Measurements from ENCODE around the gene SFXN5.

- TF ChIP-seq RCOR1 (IDR thresholded peaks at IDR 0.05; ENCODE audit: insufficient replicate concordance, low read length): no peak
- no peak for TF ChIP-seq CTCF (conservative IDR thresholded peaks at IDR 0.05; ENCODE audit: low read depth, low read length)
- TF ChIP-seq POLR2A (IDR thresholded peaks at IDR 0.05; ENCODE audit: low read depth, low read length): no peak
- no peak for TF ChIP-seq MXI1 (IDR thresholded peaks at IDR 0.05; ENCODE audit: borderline replicate concordance, low read depth, low read length)
- TF ChIP-seq USF2 (IDR thresholded peaks at IDR 0.05; ENCODE audit: low read depth, low read length): no peak
- TF ChIP-seq RAD21 (IDR thresholded peaks at IDR 0.05; ENCODE audit: low read length): no peak
- no peak for TF ChIP-seq BHLHE40 (IDR thresholded peaks at IDR 0.05; ENCODE audit: low read depth, low read length)
- no peak for TF ChIP-seq SMC3 (IDR thresholded peaks at IDR 0.05; ENCODE audit: low read depth, low read length)
- TF ChIP-seq ELK1 (IDR thresholded peaks at IDR 0.05; ENCODE audit: borderline replicate concordance, low read depth, low read length): no peak
- TF ChIP-seq RFX5 (IDR thresholded peaks at IDR 0.05; ENCODE audit: low read depth, low read length): no peak
- no peak for TF ChIP-seq CEBPB (IDR thresholded peaks at IDR 0.05; ENCODE audit: low read depth, low read length)
- TF ChIP-seq FOS (IDR thresholded peaks at IDR 0.05; ENCODE audit: low read depth, low read length): no peak
- TF ChIP-seq MAFK (IDR thresholded peaks at IDR 0.05; ENCODE audit: low read depth, low read length): no peak
These were observed 78.8 kb downstream of the SFXN5 start for GRCh38 chr2:72992734-72993102.

Data from IMR-90 (cell line).